HEK293 (cell line): Measurements from ENCODE around the gene COG1.

Experiments used
- BCL11A ChIP-seq: fragments of 450-650 bp; formaldehyde crosslinking; IDR thresholded peaks from 2 replicates; pipeline ENCODE4 v1.5.1; 2016; ENCODE audit warnings: low read depth, missing biosample characterization, missing genetic modification characterization
- TCF7L2 ChIP-seq: IDR thresholded peaks from 2 replicates; pipeline ENCODE4 v1.6.1; 2011; ENCODE audit warnings: low read depth, mild to moderate bottlenecking, inconsistent platforms, low read length, moderate library complexity, borderline replicate concordance
- ZNF24 ChIP-seq: fragments of 450-650 bp; formaldehyde crosslinking; IDR thresholded peaks from 2 replicates; pipeline ENCODE4 v1.5.1; 2016; ENCODE audit warnings: missing biosample characterization, missing genetic modification characterization
- ZNF292 ChIP-seq: fragments of 450-650 bp; formaldehyde crosslinking; IDR thresholded peaks from 2 replicates; pipeline ENCODE4 v1.5.1; 2016; ENCODE audit warnings: low read depth, missing biosample characterization, missing genetic modification characterization, borderline replicate concordance
- ZNF529 ChIP-seq: fragments of 450-650 bp; formaldehyde crosslinking; IDR thresholded peaks from 2 replicates; pipeline ENCODE4 v1.5.1; 2017; ENCODE audit warnings: missing genetic modification characterization, missing biosample characterization; ENCODE audit not compliant: insufficient replicate concordance
- ZNF701 ChIP-seq: fragments of 450-650 bp; formaldehyde crosslinking; IDR thresholded peaks from 2 replicates; pipeline ENCODE4 v1.5.1; 2016; ENCODE audit warnings: missing biosample characterization, missing genetic modification characterization
- TF ChIP-seq, protein P1 (sequence below): fragments of 450-650 bp; formaldehyde crosslinking; IDR thresholded peaks from 2 replicates; pipeline ENCODE4 v1.5.1; 2016; ENCODE audit warnings: missing biosample characterization, missing genetic modification characterization

DNA sequence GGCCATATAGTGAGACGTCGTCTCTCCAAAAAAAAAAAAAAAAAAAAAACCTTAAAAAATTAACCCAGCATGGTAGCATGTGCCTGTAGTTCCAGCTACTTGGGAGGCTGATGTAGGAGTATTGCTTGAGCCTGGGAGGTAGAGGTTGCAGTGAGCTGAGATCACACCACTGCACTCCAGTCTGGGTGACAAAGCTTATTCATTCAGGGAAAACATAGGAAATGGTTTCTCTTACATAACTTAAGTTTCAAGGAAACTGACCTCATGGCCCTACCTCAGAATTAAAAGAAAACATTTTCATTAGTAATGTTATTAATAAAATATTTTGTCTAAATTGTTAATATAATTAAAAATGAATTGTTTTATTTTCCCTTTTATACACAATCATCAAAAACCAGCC lies 31.4 kb downstream of the COG1 start:
- no peak for TF ChIP-seq ZNF292 (tag by site-specific recombination)
- no peak for TF ChIP-seq ZNF529 (tag by site-specific recombination)
- TF ChIP-seq, protein P1, sequence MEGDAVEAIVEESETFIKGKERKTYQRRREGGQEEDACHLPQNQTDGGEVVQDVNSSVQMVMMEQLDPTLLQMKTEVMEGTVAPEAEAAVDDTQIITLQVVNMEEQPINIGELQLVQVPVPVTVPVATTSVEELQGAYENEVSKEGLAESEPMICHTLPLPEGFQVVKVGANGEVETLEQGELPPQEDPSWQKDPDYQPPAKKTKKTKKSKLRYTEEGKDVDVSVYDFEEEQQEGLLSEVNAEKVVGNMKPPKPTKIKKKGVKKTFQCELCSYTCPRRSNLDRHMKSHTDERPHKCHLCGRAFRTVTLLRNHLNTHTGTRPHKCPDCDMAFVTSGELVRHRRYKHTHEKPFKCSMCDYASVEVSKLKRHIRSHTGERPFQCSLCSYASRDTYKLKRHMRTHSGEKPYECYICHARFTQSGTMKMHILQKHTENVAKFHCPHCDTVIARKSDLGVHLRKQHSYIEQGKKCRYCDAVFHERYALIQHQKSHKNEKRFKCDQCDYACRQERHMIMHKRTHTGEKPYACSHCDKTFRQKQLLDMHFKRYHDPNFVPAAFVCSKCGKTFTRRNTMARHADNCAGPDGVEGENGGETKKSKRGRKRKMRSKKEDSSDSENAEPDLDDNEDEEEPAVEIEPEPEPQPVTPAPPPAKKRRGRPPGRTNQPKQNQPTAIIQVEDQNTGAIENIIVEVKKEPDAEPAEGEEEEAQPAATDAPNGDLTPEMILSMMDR = no peak
- no peak for TF ChIP-seq ZNF701 (tag by site-specific recombination)
- TF ChIP-seq BCL11A (tag by site-specific recombination) = no peak
- no peak for TF ChIP-seq ZNF24 (tag by site-specific recombination)
- no peak for TF ChIP-seq TCF7L2
